Heart right ventricle (tissue), 16 donors: Measurements from ENCODE around the gene DLG5. TPM values are rescaled to one million over a fixed set of nuclear protein-coding genes. Genes with fewer than 3 reads are reported as not detected.

Source experiments
- ATAC-seq, 8 donors: fragments of 200-7000 bp; cut with Tn5 transposase; one replicate each; pipeline ENCODE4 v1.9.1; 2020; ENCODE audit warnings: mild to moderate bottlenecking in 8 of 8, moderate library complexity in 8 of 8, moderate number of reproducible peaks in 1 of 8
- DNase-seq, 2 donors: peaks; one replicate each; pipeline ENCODE4 v3.0.0-alpha.2; 2020
- H3K27ac ChIP-seq, 10 donors: fragments of 200-600 bp; sonication (generic) in 2 of 10; one replicate each; pipeline versions ENCODE4 v1.5.0 to v1.8.0; 2020 to 2022; ENCODE audit warnings: mild to moderate bottlenecking in 3 of 10
- H3K27me3 ChIP-seq, 7 donors: fragments of 200-600 bp; one replicate each; pipeline ENCODE4 v1.8.0; 2021 to 2022; ENCODE audit warnings: mild to moderate bottlenecking in 2 of 7
- H3K36me3 ChIP-seq, 9 donors: fragments of 200-600 bp; sonication (generic) in 1 of 9; one replicate each; pipeline versions ENCODE4 v1.5.0 to v1.8.0; 2020 to 2022; ENCODE audit warnings: mild to moderate bottlenecking in 2 of 9
- H3K4me1 ChIP-seq, 9 donors: fragments of 200-600 bp; sonication (generic) in 1 of 9; one replicate each; pipeline versions ENCODE4 v1.5.0 to v1.8.0; 2020 to 2022; ENCODE audit warnings: mild to moderate bottlenecking in 4 of 9
- H3K4me3 ChIP-seq, 10 donors: fragments of 200-600 bp; sonication (generic) in 2 of 10; one replicate each; pipeline versions ENCODE4 v1.5.0 to v1.8.0; 2020 to 2022; ENCODE audit warnings: mild to moderate bottlenecking in 7 of 10, moderate library complexity in 2 of 10
- H3K9me3 ChIP-seq, 11 donors: fragments of 200-600 bp in 10 of 11; sonication (generic) in 2 of 11; one replicate each; pipeline versions ENCODE4 v1.5.0 to v1.8.0; 2013 to 2022; ENCODE audit warnings: mild to moderate bottlenecking in 2 of 11, control low read depth in 1 of 11, moderate library complexity in 1 of 11
- WGBS, 2 donors: extraction: QIAGEN DNeasy Blood & Tissue Kit; methylation state at CpG; one replicate each; pipeline ENCODE4 v1.1.7; 2013; ENCODE audit warnings: inconsistent platforms in 1 of 2; 5-methylcytosine and 5-hydroxymethylcytosine counted together
- intact Hi-C, 10 donors: fragments of 100-400 bp; cut with DNase I; formaldehyde crosslinking; loops; one replicate each; pipeline versions ENCODE4 v1.11.1 to v1.14.2; 2022
- polyA plus RNA-seq, 2 donors: library from polyadenylated mRNA; stranded (reverse); fragments of 200-250 nt; gene quantifications; one replicate each; pipeline ENCODE4 v1.2.3, GENCODE V29; 2013
- total RNA-seq, 10 donors: library from RNA; stranded (reverse); fragmentation: NEBNext Ultra II Directional in 3 of 10; extraction: Animal tissue kit (Norgen Biotek cat#: 25700) in 3 of 10; gene quantifications; one replicate each; pipeline versions ENCODE4 v1.2.1 to v1.2.4, GENCODE V29; 2021 to 2023
- TF ChIP-seq, protein P1 (sequence below), 9 donors: fragments of 200-600 bp; sonication (generic) in 2 of 9; IDR thresholded peaks; one replicate each; pipeline versions ENCODE4 v1.5.0 to v1.8.0; 2021 to 2022; ENCODE audit warnings: antibody characterized with exemption in 9 of 9, mild to moderate bottlenecking in 5 of 9, moderate library complexity in 1 of 9
- donor health status: Arrhythmogenic right ventricular cardiomyopathy.
- donor health status: ischemic (EF 13 %, LVEDD 7.1; RV severe dilation, severe dysfunction).
- donor health status: healthy with polysubstance abuse.
- donor health status: DM: no; HTN: yes; CAD: no.
- donor health status: DM: no; HTN: no; CAD: no.
- donor health status: ischemic (EF 25% LVEDD 6.9; RV normal size, moderate dysfunction).
- donor health status: ischemic (EF 25% LVEDD 5.7; RV mildly dilated, moderate dysfunction).
- donor health status: healthy.
- donor health status: DM: yes; HTN: yes; CAD: no.
- donor health status: Ischemic cardiomyopathy.
- donor health status: ischemic (EF 35%, LVEDD 5.7; RV mildly dilated, moderate dysfunction).
- donor health status: nonischemic (EF 11% LVEDD 7.7; RV severe dilation, severe dysfunction).
- donor health status: DM: yes; HTN: yes; CAD: no.
- donor health status: PGD.
- donor health status: ischemic (EF 29% LVEDD 5.4; RV normal size, mild dysfunction).
- donor health status: nonischemic (EF 23%, LVEDD 6.1; RV moderate dilation, normal function).

Gene DLG5
- total and polyA plus RNA-seq, 12 donors: 5.0 to 14.1 (median 10.8) TPM

DNA sequence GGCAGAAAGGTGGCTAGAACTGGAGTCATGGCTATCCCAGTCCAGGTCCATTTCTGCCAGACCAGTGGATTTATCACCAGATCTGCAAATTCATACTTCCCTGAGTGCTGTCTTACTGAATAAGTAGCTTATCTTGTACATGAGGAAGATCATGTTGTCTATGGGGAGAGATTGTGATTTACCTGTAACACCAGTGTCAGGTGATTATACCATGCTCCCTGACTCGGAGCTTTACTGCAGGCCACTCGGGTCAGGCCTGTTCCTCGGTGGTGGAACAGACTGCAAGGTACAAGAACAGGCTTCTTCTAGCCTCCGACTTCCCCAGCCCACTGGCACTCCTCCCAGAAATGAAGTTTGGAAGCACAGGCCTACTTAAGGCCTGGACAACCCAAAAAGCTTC lies 42.6 kb upstream of the DLG5 start:
- Histone ChIP-seq H3K36me3 (no peaks in the 10 kb centered on the region), H3K27ac (peak overlapping the region in 1 of 10 donors; percentile 1), H3K4me1 (peaks cover 0 to 27% (median 12%) of the 10 kb centered on the region in 9 donors), H3K27me3 (no peaks in the 10 kb centered on the region), H3K9me3 (no peaks in the 10 kb centered on the region), H3K4me3 (no peak overlapping the region)
- intact Hi-C loops: no loop called here
- ATAC-seq (no peak), DNase-seq (no peak)
- TF ChIP-seq, protein P1, sequence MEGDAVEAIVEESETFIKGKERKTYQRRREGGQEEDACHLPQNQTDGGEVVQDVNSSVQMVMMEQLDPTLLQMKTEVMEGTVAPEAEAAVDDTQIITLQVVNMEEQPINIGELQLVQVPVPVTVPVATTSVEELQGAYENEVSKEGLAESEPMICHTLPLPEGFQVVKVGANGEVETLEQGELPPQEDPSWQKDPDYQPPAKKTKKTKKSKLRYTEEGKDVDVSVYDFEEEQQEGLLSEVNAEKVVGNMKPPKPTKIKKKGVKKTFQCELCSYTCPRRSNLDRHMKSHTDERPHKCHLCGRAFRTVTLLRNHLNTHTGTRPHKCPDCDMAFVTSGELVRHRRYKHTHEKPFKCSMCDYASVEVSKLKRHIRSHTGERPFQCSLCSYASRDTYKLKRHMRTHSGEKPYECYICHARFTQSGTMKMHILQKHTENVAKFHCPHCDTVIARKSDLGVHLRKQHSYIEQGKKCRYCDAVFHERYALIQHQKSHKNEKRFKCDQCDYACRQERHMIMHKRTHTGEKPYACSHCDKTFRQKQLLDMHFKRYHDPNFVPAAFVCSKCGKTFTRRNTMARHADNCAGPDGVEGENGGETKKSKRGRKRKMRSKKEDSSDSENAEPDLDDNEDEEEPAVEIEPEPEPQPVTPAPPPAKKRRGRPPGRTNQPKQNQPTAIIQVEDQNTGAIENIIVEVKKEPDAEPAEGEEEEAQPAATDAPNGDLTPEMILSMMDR (IDR thresholded peaks at IDR 0.05): no peak
- WGBS, 2 donors: 54 to 65% methylated on average over 4 of the region's 4 CpGs

DNA sequence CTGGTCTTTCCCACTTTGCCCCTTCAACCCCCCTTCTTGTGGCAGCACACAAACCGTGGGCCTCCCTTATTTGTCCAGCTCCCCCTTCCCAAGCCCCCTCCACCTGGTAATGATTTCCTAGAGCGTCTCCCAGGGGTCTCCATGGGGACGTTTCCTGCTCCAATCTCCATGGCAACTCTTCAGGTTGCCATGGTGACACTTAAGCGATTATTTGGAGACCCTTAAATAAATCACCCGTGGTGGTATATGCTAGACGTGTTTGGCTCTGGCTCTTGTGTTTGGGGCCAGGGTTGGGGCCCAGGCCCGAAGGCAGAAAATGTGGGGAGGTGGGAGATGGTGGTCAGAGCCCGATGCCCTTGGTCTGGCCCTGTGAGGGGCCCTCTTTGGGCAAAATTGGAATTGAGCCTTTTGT lies 41.1 kb upstream of the DLG5 start:
- Histone ChIP-seq H3K9me3 (no peaks in the 10 kb centered on the region), H3K4me1 (peaks cover 0 to 24% (median 12%) of the 10 kb centered on the region in 9 donors), H3K4me3 (no peak overlapping the region), H3K36me3 (no peaks in the 10 kb centered on the region), H3K27me3 (no peaks in the 10 kb centered on the region), H3K27ac (no peak overlapping the region)
- DNase-seq (no peak), ATAC-seq (no peak)
- intact Hi-C loops: no loop called here
- WGBS, 2 donors: 55 to 63% methylated on average over 8 of the region's 8 CpGs
- TF ChIP-seq, protein P1 (IDR thresholded peaks at IDR 0.05): no peak

DNA sequence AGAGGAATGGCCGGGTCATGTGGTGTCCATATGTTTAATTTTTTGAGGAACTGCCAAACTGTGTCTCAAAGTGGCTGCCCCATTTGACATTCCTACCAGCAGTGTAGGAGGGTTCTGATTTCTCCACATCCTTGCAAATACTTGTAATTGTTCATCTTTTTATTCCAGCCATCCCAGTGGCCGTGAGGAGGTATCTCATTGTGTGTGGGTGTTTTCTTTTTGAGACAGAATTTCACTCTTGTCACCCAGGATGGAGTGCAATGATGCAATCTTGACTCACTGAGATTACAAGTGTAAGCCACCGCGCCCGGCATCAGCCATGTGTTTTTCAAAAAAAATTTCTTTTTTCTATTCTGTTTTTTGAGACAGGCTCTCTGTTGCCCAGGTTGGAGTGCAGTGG lies 38.7 kb upstream of the DLG5 start:
- no peaks in the 10 kb centered on the region for H3K9me3 ChIP-seq
- H3K27ac ChIP-seq: no peak overlapping the region
- H3K27me3 ChIP-seq: no peaks in the 10 kb centered on the region
- H3K36me3 ChIP-seq: no peaks in the 10 kb centered on the region
- DNase-seq (no peak), ATAC-seq (peak in 1 of 8 donors; percentile 46)
- H3K4me3 ChIP-seq: no peak overlapping the region
- intact Hi-C loops: no loop called here
- 90 to 91% methylated on average over 5 of the region's 5 CpGs for WGBS, 2 donors
- TF ChIP-seq, protein P1 (IDR thresholded peaks at IDR 0.05): no peak
- peaks cover 0 to 4% (median 0%) of the 10 kb centered on the region in 9 donors for H3K4me1 ChIP-seq

DNA sequence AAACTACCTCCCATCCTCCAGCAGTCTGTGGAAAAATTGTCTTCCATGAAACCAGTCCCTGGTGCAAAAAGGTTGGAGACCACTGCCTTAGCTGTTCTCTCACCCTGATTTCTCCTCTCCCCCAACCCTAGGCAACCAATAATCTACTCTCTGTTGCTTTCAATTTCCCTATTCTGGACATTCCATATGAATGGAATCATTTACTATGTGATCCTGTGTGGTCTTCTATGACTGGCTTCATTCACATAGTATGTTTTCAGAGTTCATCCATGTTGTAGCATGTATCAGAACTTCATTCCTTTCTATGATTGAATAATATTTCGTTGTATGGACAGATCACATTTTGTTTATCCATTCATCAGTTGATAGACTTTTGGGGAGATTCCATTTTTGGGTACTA lies 38.3 kb upstream of the DLG5 start:
- TF ChIP-seq, protein P1 (IDR thresholded peaks at IDR 0.05): no peak
- no peak overlapping the region for H3K4me3 ChIP-seq
- ATAC-seq (no peak), DNase-seq (no peak)
- no peaks in the 10 kb centered on the region for H3K9me3 ChIP-seq
- H3K36me3 ChIP-seq: no peaks in the 10 kb centered on the region
- intact Hi-C loops: no loop called here
- H3K27me3 ChIP-seq: no peaks in the 10 kb centered on the region
- H3K4me1 ChIP-seq: peaks cover 0 to 4% (median 0%) of the 10 kb centered on the region in 9 donors
- H3K27ac ChIP-seq: no peak overlapping the region
- WGBS, 2 donors: 87 to 93% methylated on average over 1 of the region's 1 CpG
